Endodermal cell (in vitro differentiated cells): Measurements from ENCODE around the gene GPR142. TPM values are rescaled to one million over a fixed set of nuclear protein-coding genes. Genes with fewer than 3 reads are reported as not detected.
A peak's percentile ranks its signal among the peaks of the same experiment; 100 is the strongest.

Experiments
- DNase-seq: peaks from one replicate; pipeline ENCODE4 v3.0.0-alpha.2; 2017
- H3K27ac ChIP-seq: 2 replicates; pipeline ENCODE4 v1.5.1; 2013; ENCODE audit warnings: mild to moderate bottlenecking, low read depth, low read length, moderate library complexity
- H3K27me3 ChIP-seq: 2 replicates; pipeline ENCODE4 v1.6.1; 2013; ENCODE audit warnings: mild to moderate bottlenecking, low read length, moderate library complexity; ENCODE audit not compliant: insufficient read depth, control insufficient read depth, poor library complexity, severe bottlenecking
- H3K36me3 ChIP-seq: 2 replicates; pipeline ENCODE4 v1.7.0; 2013; ENCODE audit warnings: mild to moderate bottlenecking, low read length, moderate library complexity; ENCODE audit not compliant: control insufficient read depth, insufficient read depth
- H3K4me1 ChIP-seq: one replicate; pipeline ENCODE4 v1.7.0; 2013; ENCODE audit warnings: low read length; ENCODE audit not compliant: control insufficient read depth, insufficient read depth
- H3K4me3 ChIP-seq: 2 replicates; pipeline ENCODE4 v1.5.1; 2013; ENCODE audit warnings: mild to moderate bottlenecking, low read length, moderate library complexity
- H3K9ac ChIP-seq: 2 replicates; pipeline ENCODE4 v1.6.1; 2013; ENCODE audit warnings: mild to moderate bottlenecking, low read length, moderate library complexity; ENCODE audit not compliant: poor library complexity, severe bottlenecking; ENCODE audit errors: extremely low read depth
- H3K9me3 ChIP-seq: 2 replicates; pipeline ENCODE4 v1.6.1; 2013; ENCODE audit warnings: mild to moderate bottlenecking, low read length, moderate library complexity; ENCODE audit not compliant: control insufficient read depth
- H3K27ac Mint-ChIP-seq: 2 replicates; pipeline ENCODE4 v1.8.0; 2020; ENCODE audit warnings: mixed read lengths
- H3K27me3 Mint-ChIP-seq: 2 replicates; pipeline ENCODE4 v1.8.0; 2021; ENCODE audit warnings: mild to moderate bottlenecking, mixed read lengths; ENCODE audit not compliant: insufficient read depth
- H3K36me3 Mint-ChIP-seq: 2 replicates; pipeline ENCODE4 v1.8.0; 2020; ENCODE audit warnings: low read depth, mixed read lengths
- H3K4me1 Mint-ChIP-seq: 2 replicates; pipeline ENCODE4 v1.8.0; 2020; ENCODE audit warnings: mixed read lengths
- H3K4me3 Mint-ChIP-seq: 2 replicates; pipeline ENCODE4 v1.8.0; 2020; ENCODE audit warnings: mild to moderate bottlenecking, moderate library complexity, mixed read lengths
- H3K9me3 Mint-ChIP-seq: 2 replicates; pipeline ENCODE4 v1.8.0; 2020; ENCODE audit warnings: mild to moderate bottlenecking, mixed read lengths
- WGBS, 2 experiments: methylation state at CpG; one replicate each; pipeline versions ENCODE4 v1.1.5 to v1.1.7; 2013; ENCODE audit warnings: missing lambda C conversion rate in 2 of 2, mixed read lengths in 1 of 2; ENCODE audit not compliant: insufficient coverage in 1 of 2, insufficient read length in 1 of 2; 5-methylcytosine and 5-hydroxymethylcytosine counted together
- total RNA-seq, 2 donors: library from RNA; stranded (reverse); fragmentation: NEBNext Ultra II Directional in 1 of 2; extraction: Animal tissue kit (Norgen Biotek cat#: 25700) in 1 of 2; gene quantifications; 2 replicates in 1 of 2; 3 replicates in 1 of 2; pipeline ENCODE4 v1.2.1, GENCODE V29; 2021
- TF ChIP-seq, protein P1 (sequence below): fragments of 200-600 bp; sonication (generic); conservative IDR thresholded peaks from 2 replicates; pipeline ENCODE4 v1.5.0; 2021; ENCODE audit warnings: antibody characterized with exemption, mild to moderate bottlenecking

Gene GPR142
- total RNA-seq, 2 donors from 2014 or later = 0.29 to 0.92 TPM

DNA sequence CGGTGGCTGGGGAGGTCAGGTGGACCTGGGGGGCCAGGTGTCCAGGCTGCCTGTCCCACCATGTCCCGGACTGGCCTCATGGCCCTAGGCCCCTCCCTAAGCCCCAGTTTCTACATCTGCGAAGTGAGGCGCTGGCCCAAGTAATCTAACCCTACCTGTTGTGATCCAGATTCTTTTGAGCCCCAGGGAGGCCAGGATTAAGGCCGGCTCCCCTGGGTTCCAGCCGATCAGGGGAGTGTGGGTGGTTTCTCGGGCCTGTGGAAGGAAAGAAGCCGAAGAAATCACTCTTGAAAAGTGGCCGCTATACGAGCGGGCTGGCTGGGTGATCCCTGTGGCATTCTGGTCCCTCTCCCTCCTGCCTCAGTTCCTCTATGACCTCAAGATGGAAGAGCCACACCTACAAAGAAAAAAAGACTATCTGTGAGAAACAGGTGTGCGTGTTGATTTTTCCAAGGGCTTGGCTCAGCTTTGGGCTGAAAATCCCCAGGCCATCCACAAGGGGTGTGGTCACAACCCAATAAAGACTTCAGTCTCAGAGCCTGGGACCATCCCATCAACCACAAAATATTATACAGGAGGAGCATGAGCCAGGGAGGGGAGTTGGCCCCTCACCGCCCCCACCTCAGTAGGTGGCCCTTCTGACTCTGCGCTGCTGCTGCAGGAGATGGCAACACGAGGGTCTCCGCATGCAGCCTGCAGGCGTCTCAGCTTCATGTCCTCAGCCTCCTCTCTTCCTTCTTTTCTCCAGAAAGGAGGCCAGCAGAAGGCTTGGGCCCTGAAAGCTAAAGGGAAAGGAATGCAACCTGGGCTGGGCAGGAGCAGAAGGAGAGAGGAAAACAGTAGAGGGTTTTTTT lies 20.3 kb downstream of the GPR142 start:
- peak; percentile 71 for DNase-seq
- WGBS, 2 experiments = 64 to 75% methylated on average over 9 to 17 of the region's 17 CpGs
- no peaks in the 10 kb centered on the region for H3K4me1 ChIP-seq
- peaks cover 20% of the 10 kb centered on the region for H3K4me1 Mint-ChIP-seq
- H3K9ac ChIP-seq = no peak overlapping the region
- peaks cover 20% of the 10 kb centered on the region for H3K27me3 Mint-ChIP-seq
- H3K9me3 ChIP-seq = no peaks in the 10 kb centered on the region
- H3K27ac Mint-ChIP-seq = no peak overlapping the region
- no peak overlapping the region for H3K27ac ChIP-seq
- no peaks in the 10 kb centered on the region for H3K27me3 ChIP-seq
- H3K36me3 ChIP-seq = no peaks in the 10 kb centered on the region
- no peaks in the 10 kb centered on the region for H3K9me3 Mint-ChIP-seq
- H3K4me3 ChIP-seq = no peak overlapping the region
- H3K36me3 Mint-ChIP-seq = no peaks in the 10 kb centered on the region
- TF ChIP-seq, protein P1, sequence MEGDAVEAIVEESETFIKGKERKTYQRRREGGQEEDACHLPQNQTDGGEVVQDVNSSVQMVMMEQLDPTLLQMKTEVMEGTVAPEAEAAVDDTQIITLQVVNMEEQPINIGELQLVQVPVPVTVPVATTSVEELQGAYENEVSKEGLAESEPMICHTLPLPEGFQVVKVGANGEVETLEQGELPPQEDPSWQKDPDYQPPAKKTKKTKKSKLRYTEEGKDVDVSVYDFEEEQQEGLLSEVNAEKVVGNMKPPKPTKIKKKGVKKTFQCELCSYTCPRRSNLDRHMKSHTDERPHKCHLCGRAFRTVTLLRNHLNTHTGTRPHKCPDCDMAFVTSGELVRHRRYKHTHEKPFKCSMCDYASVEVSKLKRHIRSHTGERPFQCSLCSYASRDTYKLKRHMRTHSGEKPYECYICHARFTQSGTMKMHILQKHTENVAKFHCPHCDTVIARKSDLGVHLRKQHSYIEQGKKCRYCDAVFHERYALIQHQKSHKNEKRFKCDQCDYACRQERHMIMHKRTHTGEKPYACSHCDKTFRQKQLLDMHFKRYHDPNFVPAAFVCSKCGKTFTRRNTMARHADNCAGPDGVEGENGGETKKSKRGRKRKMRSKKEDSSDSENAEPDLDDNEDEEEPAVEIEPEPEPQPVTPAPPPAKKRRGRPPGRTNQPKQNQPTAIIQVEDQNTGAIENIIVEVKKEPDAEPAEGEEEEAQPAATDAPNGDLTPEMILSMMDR = peak; percentile 65
- no peak overlapping the region for H3K4me3 Mint-ChIP-seq

DNA sequence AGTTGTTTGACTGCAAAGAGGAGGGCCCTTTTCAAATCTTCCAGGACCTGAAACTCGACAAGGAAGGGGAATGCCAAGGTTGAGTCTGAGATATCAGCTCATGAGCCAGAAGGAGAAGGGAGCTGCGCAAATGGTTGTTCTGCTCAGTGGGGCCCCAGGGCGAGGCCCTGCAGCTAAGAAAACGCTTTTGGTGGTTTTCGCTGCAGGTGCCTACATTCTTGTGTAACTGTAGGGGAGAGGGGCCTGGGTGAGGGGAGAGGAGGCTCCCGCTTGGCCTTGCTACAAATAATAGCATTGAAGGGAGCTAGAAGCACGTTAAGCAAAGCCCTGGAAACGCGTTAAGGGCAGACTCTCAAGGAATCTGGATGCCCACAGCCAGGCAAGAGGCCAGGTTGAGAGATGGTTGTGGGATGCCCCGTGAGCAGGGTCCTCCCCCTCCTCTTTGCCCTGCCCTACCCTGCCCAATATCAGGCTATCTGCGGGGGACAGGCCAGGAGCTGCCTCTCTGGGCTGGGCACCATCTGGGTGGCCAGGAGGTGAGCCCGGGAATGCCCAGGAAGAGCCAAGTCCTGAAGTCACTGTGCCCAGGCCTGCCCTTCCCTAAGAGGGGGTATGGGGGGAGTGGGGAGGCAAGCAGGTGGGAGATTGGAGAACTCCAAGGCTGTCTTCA lies 21.9 kb downstream of the GPR142 start:
- Mint-ChIP-seq H3K4me1 (peaks cover 20% of the 10 kb centered on the region), H3K9me3 (no peaks in the 10 kb centered on the region)
- WGBS, 2 experiments = 79 to 83% methylated on average over 9 to 12 of the region's 12 CpGs

DNA sequence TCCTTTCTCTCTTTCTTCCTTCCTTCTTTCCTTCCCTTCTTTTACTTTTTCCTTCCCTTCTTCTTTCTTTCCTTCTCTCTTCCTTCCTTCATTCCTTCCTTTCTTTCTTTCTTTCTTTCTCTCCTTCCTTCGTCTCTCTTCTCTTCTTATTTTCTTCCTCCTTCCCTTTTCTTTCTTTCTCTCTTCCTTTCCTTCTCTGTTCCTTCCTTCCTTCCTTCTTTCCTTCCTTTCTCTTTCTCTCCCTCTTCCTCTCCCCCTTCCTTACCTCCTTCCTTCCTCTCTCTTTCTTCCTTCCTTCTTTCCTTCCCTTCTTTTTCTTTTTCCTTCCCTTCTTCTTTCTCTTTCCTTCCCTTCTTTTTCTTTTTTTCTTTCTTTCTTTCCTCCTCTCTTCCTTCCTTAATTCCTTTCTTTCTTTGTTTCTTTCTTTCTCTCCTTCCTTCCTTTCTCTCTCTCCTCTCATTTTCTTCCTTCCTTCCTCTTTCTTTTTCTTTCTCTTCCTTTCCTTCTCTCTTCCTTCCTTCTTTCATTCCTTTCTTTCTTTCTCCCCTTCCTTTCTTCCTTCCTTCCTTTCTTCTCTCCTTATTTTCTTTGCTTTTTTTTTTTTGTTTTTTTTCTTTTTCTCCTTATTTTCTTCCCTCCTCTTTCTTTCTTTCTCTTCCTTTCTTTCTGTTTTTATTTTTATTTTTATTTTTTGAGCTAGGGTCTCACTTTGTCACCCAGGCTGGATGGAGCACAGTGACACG lies 22.8 kb downstream of the GPR142 start:
- H3K4me3 Mint-ChIP-seq = no peak overlapping the region
- H3K4me1 Mint-ChIP-seq = peaks cover 21% of the 10 kb centered on the region
- no peak overlapping the region for H3K27ac Mint-ChIP-seq
- Histone ChIP-seq H3K9me3 (no peaks in the 10 kb centered on the region), H3K27ac (no peak overlapping the region), H3K36me3 (no peaks in the 10 kb centered on the region), H3K27me3 (no peaks in the 10 kb centered on the region), H3K4me1 (no peaks in the 10 kb centered on the region), H3K4me3 (no peak overlapping the region), H3K9ac (no peak overlapping the region)
- H3K9me3 Mint-ChIP-seq = no peaks in the 10 kb centered on the region
- 85 to 87% methylated on average over 2 of the region's 2 CpGs for WGBS, 2 experiments
- no peaks in the 10 kb centered on the region for H3K36me3 Mint-ChIP-seq
- TF ChIP-seq, protein P1 = no peak
- DNase-seq = no peak
- H3K27me3 Mint-ChIP-seq = peaks cover 16% of the 10 kb centered on the region

More for the DNA sequence above, 21.9 kb downstream of the GPR142 start:
- no peak for DNase-seq
- Mint-ChIP-seq H3K27me3 (peaks cover 18% of the 10 kb centered on the region), H3K36me3 (no peaks in the 10 kb centered on the region), H3K27ac (no peak overlapping the region), H3K4me3 (no peak overlapping the region)
- Histone ChIP-seq H3K9me3 (no peaks in the 10 kb centered on the region), H3K4me3 (no peak overlapping the region), H3K27ac (no peak overlapping the region), H3K4me1 (no peaks in the 10 kb centered on the region), H3K36me3 (no peaks in the 10 kb centered on the region), H3K27me3 (no peaks in the 10 kb centered on the region), H3K9ac (no peak overlapping the region)
- TF ChIP-seq, protein P1 = no peak
